GM19328 (cell line): ENCODE data around the gene C10orf71.

ENCODE experiments used
- ATAC-seq: cut with Tn5 transposase; IDR thresholded peaks from one replicate; pipeline ENCODE4 v1.9.1; 2021; ENCODE audit warnings: mild to moderate bottlenecking, moderate library complexity; ENCODE audit not compliant: unreplicated experiment

C10orf71 gene

DNA sequence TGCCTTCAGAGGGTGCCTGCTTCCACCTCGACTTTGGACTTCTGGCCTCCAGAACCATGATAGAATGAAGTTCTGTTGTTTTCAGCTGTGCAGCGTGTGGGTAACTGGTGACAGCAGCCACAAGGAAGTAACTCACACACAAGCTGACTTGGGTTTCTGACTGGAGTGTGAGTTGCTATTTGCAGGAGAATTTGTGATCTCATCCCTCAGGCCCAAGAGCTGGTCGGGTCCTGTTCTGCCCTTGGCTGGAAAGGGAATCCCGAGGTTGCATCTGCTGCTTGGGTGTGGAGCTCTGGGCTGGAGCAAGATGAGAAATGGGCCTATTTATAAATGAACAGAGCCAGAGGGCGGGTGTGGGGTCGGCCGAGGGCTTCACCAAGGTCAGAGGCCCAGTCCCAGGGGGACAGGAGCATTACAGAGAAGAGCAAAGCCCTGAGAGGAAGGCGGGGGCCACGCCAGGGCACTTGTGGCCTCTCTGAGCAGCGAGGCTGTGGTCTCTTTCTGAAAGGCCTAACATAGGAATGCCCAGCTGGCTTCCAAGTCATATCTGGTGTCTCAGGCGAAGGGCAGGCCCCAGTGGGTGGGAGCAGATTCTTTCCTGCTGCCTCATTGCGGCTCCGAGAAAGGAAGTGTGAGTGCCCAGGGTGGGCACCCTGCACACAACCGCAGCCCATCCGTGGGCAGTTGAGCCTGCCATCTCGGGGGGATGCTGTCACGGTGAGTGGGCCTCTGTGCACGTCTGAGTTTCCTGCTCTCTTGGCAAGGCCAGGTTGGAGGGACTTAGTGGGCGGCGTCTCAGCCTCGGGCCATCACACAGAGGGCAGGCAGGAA is 26.5 kb upstream of the C10orf71 start:
- no peak for ATAC-seq

DNA sequence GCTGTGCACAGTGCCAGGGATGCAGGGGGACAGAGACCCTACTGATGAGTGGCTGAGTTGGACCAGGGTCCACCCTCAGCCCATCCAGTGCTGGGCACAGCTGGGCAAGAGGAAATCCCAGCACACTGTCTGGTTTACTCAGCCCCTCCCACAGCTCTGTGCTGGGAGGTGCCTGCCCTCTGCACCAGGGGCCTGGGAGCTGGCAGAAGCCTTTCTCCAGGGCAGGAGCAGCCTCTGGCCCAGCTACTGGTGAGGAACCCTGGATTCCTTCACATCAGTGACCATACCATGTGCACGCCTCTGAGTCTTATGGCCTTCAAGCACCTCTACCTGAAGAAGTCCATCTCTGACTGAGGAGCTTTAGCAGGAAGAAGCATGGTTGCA is 25.9 kb upstream of the C10orf71 start:
- no peak for ATAC-seq

DNA sequence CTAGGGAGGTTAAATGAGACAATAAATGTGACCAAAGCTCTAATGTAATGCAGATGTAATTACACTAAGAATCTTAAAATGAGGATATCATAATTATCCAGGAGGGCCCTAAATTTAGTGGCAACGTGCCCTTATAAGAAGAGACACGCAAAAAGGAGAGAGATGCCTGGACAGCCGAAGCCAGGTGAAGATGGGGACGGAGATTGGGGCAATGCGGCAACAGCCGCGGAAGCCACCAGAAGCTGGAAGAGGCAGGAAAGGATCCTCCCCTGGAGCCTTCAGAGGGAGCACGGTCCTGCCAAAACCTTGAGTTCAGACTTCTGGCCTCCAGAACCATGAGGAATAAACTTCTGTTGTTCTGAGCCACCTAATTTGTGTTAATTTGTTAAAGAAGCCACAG is 25.3 kb upstream of the C10orf71 start:
- no peak for ATAC-seq

DNA sequence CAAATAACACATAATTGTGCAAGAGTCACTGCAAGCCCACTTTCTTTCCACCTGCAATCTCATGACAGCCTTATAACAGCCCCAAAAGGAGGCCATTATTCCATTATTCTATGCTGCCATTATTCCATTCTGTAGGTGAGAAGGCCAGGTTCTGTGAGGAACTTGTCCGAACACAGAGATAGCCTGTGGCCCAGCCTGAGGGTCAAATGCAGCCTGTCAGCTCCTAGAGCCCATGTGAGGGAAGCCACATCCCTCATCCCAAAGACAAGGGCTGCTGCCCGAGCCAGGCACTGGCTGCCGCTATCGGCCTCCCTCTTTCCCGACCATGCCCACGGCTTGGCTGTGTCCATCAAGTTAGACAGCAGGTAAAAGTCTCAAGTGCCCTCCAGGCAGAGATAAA is 24.1 kb upstream of the C10orf71 start:
- no peak for ATAC-seq

DNA sequence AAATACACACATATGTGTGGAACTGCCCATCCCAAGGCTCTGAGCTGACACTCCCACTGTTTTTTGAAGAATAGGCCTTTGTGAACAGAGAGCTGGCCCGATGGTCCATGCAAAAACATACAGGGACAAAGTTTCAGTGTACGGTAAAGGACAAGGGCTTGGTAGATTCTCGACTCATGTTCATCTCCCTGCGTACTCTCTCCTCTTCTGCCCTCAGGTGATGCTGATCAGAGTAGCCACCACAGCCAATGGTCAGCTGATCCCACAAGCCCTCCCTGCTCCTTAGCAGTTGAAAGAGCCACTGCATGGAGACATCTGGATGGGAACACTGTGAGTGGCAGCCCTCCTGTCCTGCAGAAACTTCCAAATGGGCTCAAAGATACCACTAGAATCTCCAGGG is 23.1 kb upstream of the C10orf71 start:
- no peak for ATAC-seq

DNA sequence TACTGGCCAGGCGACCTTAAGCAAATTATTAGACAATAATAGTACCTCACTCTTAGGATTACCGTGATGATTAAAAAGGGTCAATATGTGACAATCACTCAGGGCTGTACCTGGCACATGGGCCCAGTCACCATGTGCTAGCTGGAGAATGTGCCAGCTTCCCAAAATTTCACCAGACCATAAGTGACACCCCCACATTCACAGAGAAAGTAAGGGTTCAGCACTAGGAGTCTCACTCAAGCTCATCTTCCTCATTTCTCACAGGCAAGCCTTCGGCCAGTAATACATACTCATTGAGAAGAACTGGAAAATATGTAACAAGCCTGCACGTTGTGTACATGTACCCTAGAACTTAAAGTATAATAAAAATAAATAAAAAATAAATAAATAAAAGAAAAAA is 22.4 kb upstream of the C10orf71 start:
- no peak for ATAC-seq

DNA sequence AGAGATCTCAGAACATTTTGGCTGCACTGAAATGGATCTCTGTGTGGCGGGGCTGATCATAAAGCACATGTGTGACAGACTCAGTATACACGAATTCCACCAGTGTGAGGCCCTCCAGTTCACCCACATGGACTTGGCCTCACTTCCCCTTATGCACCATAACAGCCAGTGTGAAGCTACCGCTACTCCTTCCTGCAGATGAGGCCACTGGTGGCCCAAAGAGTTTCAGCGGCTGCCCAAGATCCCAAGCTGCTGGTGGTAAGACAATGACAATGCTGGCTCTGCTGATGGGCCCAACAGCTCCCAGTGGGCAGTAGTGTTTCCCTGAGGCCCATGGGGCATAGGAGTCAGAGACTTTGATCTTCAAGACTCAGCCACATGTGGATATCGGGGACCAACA is 21.0 kb upstream of the C10orf71 start:
- ATAC-seq, result no peak

DNA sequence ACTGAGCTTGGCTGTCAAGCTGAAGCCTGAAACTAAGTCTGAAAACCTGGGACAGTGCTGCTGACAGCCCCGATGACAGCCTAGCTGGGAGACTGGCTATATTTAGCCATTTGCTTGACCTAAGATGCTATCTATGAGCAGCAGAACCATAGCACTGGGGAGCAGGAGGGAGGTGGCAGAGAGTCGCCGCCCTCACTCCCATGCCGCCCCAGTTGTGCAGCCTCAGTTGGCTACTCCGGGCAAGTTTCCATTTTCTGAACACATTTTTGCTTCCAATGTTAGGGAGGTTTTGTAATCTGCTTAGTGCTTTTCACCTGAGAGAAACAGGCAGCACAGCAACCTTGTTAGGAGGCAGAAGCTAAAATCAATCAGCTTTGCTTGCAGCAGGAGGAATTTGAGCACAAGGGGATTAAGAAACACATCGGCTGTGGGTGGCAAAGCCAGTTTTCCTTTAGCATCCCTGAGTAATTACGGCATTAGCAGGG is 20.4 kb upstream of the C10orf71 start:
- ATAC-seq, result no peak

DNA sequence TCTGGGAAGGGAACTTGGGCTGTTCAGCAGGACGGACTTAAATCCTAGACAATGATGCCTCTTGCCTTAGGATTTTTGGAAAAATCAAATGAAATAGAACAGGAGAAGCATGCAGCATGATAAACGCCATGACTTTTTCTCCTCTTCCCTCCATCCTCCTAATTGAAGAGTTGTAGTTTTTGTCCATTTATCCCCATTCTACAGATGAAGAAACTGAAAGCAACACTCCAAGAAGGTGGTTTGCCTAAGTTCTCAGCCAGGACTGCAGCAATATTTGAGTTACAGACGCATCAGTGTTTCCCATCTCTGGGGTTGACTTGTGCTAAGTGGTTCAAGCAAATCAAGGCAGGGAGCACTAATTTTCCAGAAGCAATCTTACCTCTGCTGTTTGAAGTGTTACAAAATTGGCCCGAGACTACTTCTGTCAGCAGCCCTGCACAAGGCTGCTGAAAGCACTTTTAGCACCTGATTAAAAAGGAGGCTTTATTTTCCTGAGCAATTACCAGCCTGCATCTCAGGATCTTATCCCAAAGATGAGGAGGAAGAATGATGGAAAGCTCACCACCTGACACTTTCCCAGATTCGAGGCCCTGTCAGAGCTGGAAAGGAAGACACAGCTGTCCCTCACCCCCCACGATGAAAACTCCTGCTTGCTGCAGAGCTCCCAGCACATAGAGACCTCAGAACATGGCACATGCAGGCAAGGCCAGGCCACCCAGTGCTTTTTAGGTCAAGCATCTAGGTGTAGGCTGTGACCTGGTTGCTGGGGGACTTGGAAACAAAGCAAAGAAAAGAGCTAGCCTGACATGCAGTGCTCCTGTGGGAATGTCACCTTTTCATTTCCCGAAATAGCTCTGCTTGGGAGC is 19.7 kb upstream of the C10orf71 start:
- ATAC-seq, result no peak

DNA sequence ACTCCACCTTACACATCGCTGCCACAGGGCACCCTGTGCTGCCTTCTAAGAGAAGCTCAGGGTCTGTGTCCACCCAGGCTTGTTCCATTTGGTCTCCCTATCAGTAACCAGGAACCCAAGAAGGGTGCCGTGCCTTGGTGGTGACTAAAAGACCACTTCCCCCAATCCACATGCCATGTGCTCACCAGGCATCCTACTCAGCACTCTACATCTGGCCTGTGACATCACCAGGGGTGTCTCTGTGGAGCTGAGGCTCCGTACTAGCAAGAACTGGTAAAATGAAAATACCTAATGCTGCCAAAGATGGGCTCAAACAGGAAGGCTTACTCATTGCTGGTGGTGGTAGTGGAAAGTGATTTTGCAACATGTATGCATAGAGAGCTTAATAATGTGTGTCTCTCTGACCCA is 19.0 kb upstream of the C10orf71 start:
- ATAC-seq, result no peak

DNA sequence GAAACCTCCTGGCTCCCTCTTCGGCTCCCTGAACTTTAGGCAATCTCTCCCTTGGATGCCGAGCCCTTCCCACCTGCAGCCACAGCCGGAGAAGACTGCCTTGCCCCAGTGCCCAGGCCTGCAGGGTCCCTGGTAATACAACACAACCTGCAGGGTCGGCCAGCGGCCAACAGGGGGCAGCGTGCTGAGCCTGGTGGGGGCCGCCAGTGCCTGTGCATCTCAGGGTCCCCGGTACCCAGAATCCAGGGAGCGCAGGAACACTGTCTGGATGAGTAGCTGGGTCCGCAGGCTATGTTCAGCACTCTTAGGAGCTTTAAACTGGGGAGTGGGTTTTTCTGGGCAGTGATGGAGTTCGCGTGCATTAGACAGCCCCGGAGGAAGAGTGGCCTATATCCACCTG is 17.5 kb upstream of the C10orf71 start:
- ATAC-seq, result no peak

DNA sequence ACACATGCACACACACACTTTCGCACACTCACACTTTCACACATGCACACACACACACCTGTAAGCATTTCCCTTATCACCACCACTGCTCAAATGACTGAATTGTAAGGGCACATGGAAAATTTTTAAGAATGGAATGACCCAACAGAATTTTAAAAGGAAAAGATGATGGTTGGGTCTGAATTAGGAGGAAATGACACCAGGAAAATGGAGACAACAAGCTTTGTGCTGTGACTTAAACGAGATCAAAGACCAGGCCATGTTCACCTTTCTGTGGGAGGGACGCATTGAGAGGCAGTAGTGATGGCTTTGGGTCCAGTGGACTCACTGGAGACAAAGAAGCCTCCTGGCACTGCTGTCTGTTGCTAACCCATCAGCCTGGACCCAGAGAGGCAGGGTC is 16.7 kb upstream of the C10orf71 start:
- no peak for ATAC-seq

DNA sequence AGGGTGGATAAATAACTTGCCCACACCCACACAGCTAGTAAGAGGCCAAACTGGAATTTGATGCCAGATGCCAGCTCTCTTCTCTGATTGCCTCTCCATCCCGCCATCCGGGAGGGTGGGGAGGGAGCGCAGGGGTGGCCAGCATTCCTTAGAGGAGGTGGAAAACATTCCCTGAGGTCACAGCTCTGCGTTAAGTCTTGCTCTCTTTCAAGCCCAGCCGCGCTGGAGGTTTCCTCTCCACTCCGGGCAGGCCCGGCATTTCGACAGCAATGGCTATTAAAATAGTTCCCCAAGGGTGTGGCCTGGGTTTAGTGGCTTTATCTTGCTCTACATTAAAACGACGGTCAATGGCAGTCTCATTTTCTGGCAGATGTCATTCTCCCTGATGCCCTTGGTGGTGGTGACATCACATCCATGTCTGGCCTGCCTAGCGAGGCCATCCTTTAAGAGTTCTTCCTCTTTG is 16.1 kb upstream of the C10orf71 start:
- ATAC-seq, result no peak

DNA sequence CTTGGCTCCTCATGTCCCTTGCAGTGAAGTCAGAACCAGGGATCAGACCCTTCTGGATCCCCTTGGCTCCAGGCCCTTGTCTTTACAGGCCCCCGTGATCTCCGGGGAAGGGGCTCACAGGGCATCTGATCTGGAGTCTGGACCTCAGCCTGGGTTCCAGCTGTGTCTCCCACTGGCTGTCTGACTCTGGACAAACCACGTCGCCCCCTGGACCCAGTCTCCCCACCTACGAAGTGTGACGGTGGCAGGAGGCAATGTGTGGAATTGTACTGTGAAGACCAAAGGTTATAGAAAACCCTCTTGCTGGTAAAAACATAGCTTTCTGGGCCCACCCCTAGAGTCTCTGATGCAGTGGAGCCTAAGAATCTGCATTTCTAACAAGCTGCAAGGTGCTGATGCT is 15.5 kb upstream of the C10orf71 start:
- ATAC-seq, result no peak

DNA sequence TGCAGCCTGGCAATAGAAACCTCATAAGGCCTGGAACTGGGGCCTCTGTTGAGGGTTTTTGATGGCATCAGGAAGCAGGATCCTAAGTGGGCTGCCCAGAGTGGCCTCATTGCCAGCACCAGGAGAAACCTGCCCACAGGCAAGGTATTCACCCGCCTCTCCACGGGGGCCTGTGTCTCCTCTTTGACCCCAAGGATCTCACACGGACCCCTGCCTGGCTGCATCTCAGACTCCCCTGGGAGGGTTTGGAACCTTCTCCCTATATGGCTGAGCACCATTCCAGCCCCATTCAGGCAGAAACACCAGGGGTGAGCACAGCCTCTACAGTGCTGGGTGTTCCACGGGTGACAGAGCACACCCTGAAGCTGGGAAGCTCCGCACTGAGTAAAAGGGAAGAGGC is 14.6 kb upstream of the C10orf71 start:
- ATAC-seq, result no peak

DNA sequence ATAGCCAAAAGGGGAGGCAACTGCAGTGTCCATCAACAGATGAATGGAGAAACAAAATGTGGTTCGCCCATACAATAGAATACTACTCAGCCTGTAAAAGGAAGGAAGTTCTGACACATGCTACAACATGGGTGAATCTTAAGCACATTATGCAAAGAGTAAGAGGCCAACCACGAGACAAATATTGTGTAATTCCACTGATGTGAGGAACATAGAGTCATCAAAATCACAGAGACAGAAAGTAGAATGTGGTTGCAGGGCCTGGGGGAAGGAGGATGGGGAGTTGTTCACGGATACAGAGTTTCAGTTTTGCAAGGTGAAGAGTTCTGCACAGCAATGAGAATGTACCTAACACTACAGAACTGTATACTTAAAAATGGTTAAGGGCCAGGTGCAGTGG is 13.7 kb upstream of the C10orf71 start:
- no peak for ATAC-seq

DNA sequence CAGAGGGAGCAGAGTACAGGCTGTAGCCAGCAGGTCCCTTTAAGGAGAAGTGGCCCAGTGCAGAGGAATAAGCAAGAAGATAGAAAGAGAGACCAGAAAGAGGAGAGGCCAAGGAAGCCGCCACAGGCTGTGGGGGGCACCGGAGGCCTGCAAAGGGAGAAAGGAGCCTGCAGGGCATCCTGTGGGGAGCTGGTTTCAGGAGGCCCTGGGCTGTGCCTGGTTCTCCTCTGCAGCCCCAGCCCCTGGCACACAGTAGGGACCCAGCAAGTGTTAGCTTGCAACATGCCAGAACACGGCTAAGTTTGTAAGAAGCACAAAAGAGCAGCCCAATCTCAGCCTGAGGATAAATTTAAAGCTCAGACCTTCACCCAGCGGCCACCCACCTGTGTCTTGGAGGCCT is 12.3 kb upstream of the C10orf71 start:
- no peak for ATAC-seq

DNA sequence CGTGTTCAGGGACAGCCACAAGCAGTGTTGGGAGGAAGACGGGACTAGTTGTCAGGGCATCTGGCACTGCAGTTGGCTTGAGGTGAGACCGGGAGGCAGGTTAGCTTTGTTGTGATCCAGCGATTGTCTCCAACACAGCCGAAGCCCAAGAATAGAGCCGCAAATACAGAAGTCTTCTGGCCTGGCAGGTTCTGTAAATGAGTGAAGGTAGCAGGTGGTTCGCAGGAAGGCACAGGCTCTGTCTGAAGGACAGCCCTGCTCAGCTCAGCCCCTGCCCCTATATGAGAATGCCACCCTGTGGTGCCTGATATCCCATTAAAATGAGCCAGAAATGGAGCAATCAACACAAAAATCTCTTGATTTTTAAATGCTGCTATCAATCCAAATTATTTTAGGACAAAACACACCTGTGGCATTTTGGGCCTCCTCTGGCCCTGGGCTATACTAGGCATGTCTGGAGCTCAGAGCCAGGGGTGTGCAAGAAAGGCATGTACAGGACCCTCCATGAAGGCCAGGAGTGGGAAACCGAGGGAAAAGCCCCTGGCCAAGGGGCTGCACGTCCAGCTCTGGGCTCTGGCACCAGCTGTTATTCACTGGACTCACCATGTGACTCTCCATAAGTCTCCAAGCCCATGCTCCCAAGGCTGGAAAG is 11.2 kb upstream of the C10orf71 start:
- ATAC-seq, result no peak

DNA sequence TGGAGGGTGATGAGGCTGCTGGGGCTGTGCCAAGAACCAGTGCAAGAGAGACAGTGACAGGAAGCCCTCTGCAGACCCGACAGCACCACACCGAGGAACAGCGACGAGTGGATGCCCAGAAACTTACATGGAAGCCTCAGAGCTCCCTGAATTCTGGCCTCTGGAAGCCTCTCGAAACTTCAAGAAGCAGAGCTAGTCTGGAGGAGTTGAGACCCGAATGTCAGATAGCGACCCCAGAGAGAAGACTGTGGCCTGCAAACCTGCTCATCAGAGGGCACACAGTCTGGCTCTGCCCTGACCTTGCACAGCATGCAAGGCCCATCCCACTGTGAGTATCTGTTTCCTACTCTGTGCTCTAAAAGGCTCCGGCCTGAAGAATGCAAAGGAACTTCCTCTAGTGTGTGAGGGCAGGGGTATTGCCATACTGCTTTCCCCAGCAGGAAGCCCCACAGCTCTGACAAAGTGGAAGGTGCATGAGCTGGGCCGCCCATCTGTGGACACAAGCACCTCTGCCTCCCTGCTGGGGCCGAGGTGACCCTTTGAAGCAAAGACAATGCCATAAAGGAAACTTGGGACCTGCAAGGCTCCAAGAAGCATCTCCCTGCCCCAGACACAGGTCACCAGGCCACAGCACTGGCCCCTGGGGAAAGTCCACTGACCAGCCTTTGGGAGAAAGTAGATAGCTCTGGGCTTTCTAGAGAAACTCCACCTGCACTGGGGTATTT is 10.5 kb upstream of the C10orf71 start:
- no peak for ATAC-seq

DNA sequence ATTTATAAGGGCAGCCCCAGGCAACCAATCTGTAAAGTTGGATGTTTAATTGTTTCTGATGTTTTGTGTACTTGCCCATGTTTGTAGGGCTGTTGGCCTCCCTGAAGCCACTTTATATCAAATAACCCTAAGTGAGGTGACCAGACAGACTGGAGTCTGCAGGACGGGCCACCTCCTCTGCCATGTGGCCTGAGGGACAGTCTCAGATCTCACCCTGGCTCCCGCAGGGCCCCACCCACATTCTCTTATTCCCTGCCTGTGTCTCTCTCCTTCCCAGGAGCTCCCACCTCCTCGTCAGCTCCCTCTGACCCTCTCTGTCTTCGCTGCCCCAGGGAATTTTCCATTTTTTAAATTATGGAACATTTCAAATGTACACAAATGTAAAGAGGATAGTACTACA is 9.5 kb upstream of the C10orf71 start:
- ATAC-seq, result no peak

DNA sequence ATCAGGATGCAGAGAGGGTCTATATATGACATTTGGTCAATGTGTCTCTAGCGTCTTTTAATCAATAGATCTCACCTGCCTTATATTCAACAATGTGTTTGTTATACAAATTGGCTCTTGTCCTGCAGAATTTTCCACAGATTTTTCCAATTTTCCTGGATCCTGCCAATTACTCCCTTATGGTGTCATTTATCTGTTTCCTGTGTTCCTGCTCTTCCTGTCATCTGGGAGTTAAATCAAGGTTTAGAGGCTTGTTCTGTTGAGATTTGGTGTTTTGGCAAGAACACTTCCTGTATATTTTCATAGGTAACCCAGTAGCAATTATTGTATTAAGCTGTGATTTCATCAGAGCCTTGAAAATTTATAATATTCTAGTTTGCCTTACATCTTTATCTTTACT is 8.8 kb upstream of the C10orf71 start:
- ATAC-seq, result no peak
